G401 (cell line): ENCODE measurements around the gene NIP7. TPM values are rescaled to one million over a fixed set of nuclear protein-coding genes. Genes with fewer than 3 reads are reported as not detected.
"Not testable (repeated sequence)": the region's sequence is repeated elsewhere in the genome, so short reads cannot be mapped to it uniquely, and the experiment has no call there.

Experiments
- DNase-seq: peaks from one replicate; pipeline ENCODE4 v3.0.0-alpha.2; 2015; ENCODE audit warnings: low spot score
- in situ Hi-C: cut with HindIII; loops from 2 replicates; pipeline ENCODE4 v1.10.0; 2016; ENCODE audit warnings: low sequenced_read_pairs, mixed read lengths
- total RNA-seq: library from RNA; depleted of rRNA; stranded (reverse); fragments of >200 nt; shearing (Covaris generic); gene quantifications from 2 replicates; pipeline ENCODE4 v1.2.3, GENCODE V29; 2014

NIP7 gene
- total RNA-seq, 1 experiment from 2014 or later: 35.3 TPM

DNA sequence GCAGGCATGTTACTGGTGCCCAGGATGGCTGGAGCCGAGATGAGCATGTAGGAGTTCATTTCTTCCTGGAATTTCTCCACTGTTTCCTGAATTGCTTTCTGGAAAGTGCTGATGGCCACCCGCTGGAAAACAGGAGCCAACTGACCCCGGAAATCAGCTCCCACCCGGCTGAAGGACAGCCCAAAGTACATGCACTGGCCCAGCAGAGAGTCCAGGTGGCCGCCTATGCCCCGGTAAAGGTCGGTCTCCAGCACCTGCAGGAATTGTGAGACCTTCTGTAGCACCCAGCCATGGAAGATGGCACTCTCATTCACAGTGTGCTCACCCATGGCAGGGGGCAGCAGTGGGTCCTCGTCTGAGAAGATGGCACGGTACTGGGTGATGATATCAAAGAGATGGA, 4.9 kb upstream of the NIP7 start:
- no peak for DNase-seq
- in situ Hi-C loops: no loop called here

- in situ Hi-C loops: no loop called here
- DNase-seq: no peak
Measured at GRCh38 chr16:69338557-69339288, 849 bp upstream of the NIP7 start.

DNA sequence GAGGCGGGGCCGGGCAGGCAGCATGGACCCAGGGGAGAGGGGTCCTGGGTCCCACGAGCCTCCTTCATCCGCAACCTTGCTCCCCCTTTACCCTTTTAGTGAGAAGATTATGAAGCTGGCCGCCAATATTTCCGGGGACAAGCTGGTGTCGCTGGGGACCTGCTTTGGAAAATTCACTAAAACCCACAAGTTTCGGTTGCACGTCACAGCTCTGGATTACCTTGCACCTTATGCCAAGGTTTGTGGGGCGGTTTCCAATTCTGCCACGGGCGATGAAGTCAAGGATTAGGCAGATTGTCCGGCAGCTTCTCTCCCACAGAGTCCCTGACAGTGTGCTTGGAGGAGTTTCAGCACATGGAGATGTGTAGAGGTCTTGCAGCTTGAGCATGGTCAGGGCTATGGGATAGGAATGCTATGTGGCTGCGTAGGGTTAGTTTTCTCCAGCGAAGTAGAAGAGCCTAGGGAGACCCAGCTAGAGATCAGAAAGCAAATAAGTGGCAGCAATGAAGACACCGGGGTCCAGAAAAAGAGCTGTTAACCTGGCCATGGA, 598 bp downstream of the NIP7 start:
- in situ Hi-C loops: no loop called here
- DNase-seq: no peak

GRCh38 chr16:69344171-69344570, 4.6 kb downstream of the NIP7 start:
- in situ Hi-C loops: no loop called here
- DNase-seq: no peak

DNA sequence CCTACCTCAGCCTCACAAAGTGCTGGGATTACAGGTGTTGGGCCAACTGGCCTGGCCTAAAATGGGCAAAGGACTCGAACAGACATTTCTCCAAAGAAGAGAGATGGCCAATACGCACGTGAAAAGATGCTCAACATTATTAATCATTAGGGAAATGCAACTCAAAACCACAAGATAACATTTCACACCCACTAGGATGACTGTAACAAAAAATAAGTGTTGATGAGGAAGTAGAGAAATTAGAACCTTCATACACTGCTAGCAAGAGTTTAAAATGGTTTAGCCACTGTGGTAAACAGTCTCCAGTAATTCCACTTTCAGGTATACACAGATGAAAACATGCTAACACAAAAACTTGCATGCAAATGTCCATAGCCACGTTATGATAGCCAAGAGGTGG, 6.4 kb downstream of the NIP7 start:
- DNase-seq: no peak
- in situ Hi-C loops: no loop called here

GRCh38 chr16:69346683-69347082, 7.1 kb downstream of the NIP7 start:
- in situ Hi-C loops: no loop called here
- DNase-seq: no peak

GRCh38 chr16:69348222-69348621, 8.7 kb downstream of the NIP7 start:
- DNase-seq: no peak
- in situ Hi-C loops: no loop called here

DNA sequence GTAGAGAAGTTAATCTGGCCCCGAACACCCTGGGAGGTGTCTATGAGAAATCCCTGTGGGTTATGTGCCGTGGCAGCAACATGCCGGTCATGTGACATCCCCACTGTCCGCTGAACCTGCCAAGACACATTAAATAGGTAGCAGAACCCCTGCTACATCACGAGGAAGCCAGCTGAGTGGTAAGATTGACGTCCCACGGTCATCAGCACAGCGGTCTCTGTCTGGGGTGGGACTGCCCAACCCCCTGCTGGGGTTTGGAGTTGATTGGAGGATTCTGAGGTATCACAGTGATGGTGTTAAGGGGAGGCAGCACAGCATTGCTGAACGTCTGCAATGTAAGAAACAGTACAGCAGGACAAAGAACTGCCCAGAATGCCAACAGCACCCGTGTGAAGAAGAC, 10.0 kb downstream of the NIP7 start:
- in situ Hi-C loops: no loop called here

GRCh38 chr16:69350536-69351133, 11.1 kb downstream of the NIP7 start:
- no peak for DNase-seq
- in situ Hi-C loops: no loop called here

More for the DNA sequence above, 10.0 kb downstream of the NIP7 start:
- no peak for DNase-seq

GRCh38 chr16:69351309-69352027, 11.9 kb downstream of the NIP7 start, which contains the start of gene TMED6:
TSS of gene TMED6 (minus strand) at chr16:69351786. CDS start at chr16:69351753, 33 bp downstream.
- DNase-seq: peak; percentile 63
- in situ Hi-C loops: no loop called here

DNA sequence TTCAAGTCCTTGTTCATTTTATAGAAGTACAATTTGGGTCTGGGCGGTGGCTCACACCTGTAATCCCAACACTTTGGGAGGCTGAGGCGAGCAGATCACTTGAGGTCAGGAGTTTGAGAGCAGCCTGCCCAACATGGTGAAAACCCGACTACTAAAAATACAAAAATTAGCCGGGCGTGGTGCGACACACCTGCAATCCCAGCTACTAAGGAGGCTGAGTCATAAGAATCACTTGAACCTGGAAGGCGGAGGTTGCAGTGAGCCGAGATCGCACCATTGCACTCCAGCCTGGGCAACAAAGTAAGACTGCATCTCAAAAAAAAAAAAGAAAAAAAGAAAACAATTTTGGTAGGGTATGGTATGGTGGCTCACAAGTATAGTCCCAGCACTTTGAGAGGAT, 20.5 kb downstream of the NIP7 start:
- in situ Hi-C loops, DNase-seq: not testable (repeated sequence)

DNA sequence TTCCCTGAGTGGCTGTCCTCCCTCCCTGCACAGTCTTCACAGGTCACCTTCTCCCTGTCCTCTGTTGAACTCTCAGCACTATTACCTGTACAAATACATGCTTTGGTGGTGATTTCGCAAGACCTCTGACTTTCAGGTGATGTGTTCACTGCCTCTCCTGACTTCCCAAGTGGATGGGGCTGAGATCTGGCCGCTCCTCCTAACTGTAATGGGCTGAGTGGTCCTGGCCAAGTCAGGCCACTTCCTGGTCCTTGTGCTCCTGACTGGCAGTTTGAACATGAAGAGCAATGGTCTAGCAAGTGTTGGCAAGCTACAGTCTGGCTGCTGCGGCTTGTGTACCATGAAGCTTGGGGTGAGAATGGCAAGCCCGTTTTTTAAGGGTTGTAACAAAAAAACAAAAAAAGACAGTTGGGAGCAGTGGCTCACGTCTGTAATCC, 23.7 kb downstream of the NIP7 start:
- in situ Hi-C loops: no loop called here
- no peak for DNase-seq

DNA sequence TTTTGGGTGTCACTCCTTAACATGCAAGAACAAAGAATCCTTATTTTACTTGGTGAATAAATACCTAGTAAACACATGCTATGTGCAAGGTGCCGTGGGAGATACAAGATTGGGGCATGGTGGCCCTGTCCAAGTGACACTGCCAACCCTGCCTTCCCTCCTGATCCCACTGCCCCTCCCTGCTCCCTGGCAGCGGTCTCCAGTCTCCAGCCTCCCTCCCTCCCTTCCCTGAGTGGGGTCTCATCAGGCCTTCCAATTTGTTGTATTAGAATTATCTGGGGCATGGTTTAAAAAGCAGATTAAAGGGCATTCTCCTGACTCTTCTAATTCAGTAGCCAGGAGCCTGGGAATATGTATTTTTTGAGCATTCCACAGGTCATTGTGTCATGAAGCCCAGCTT, 24.5 kb downstream of the NIP7 start:
- DNase-seq: no peak

DNA sequence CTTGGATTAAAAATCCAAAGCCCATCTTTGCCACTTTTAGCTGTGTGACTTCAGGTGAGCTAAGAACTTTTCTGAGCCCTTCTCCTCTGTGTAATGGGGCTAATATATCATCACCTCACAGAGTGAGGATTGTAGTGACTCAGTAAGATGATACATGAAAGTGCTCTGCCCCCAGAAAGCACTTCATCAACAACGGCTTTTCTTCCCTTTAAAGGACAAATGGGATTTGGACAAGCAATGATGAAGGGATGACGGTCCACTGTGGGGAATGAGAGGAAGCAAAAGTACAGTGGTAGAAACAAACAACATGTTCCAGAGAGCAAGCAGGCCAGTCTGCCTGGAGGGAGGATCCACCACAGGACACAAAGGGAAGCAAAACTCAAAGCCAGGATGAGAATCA, 26.3 kb downstream of the NIP7 start:
- DNase-seq: no peak
- in situ Hi-C loops: no loop called here

More for the DNA sequence above, 24.5 kb downstream of the NIP7 start:
- in situ Hi-C loops: no loop called here

- no peak for DNase-seq
- in situ Hi-C loops: no loop called here
Measured at GRCh38 chr16:69366431-69366830, 26.9 kb downstream of the NIP7 start.

DNA sequence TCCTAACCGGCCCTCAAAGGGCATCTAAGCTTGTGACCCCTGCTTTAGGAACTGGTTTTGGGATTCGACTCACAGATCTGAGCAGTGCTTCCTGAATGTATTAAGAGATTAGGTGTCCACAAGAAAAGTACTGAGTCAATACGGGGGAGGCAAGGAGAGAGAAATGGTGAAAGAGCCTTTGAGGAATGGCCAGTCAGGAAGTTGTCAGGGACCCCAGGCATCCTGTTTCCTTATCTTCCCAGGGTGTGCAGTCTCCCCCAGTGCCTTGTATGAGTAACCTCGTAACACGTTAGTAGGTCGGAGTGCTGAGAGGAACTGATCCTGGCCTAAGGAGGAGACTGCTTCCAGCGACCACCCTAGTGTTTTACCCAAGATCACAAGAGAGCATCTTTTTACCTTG, 28.4 kb downstream of the NIP7 start:
- in situ Hi-C loops: no loop called here
- DNase-seq: no peak

DNA sequence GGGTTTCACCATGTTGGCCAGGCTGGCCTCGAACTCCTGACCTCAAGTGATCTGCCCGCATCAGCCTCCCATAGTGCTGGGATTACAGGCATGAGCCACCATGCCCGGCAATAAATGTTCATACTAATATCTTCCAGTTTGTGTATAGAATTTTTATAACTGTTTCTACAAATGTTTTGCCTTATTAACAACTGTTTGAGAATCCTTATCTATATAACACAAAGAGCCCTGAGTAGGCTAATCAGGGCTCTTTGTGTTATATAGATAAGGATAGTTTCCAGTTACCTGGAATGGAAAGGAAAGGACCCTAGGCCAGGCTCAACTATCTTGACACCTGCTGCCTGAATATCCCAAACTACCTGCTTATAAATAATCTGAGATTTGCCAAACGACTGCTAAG, 29.3 kb downstream of the NIP7 start:
- DNase-seq: no peak
- in situ Hi-C loops: no loop called here

- in situ Hi-C loops: no loop called here
- no peak for DNase-seq
Measured at GRCh38 chr16:69371564-69371963, 32.0 kb downstream of the NIP7 start.

GRCh38 chr16:69373019-69373418, 33.4 kb downstream of the NIP7 start:
- DNase-seq: no peak
- in situ Hi-C loops: no loop called here
